ENCODE measurements around the gene P2RX6. TPM values are rescaled to one million over a fixed set of nuclear protein-coding genes. Genes with fewer than 3 reads are reported as not detected.

Gene P2RX6
- total RNA-seq, 1 donor from 2014 or later, result not detected

DNA sequence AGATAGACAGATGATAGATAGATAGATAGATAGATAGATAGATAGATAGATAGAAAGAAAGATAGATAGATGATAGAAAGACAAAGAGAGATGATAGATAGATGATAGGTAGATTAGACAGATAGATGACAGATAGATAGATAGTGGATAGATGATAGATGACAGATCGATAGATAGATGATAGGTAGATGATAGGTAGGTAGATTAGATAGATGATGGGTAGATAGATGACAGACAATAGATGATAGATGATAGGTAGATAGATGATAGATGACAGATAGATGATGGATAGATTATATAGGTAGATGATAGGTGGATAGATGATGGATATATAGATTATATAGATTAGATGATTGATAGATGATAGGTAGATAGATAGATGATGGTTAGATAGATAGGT is 28.6 kb upstream of the P2RX6 start:
- TF ChIP-seq, protein P1, sequence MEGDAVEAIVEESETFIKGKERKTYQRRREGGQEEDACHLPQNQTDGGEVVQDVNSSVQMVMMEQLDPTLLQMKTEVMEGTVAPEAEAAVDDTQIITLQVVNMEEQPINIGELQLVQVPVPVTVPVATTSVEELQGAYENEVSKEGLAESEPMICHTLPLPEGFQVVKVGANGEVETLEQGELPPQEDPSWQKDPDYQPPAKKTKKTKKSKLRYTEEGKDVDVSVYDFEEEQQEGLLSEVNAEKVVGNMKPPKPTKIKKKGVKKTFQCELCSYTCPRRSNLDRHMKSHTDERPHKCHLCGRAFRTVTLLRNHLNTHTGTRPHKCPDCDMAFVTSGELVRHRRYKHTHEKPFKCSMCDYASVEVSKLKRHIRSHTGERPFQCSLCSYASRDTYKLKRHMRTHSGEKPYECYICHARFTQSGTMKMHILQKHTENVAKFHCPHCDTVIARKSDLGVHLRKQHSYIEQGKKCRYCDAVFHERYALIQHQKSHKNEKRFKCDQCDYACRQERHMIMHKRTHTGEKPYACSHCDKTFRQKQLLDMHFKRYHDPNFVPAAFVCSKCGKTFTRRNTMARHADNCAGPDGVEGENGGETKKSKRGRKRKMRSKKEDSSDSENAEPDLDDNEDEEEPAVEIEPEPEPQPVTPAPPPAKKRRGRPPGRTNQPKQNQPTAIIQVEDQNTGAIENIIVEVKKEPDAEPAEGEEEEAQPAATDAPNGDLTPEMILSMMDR (conservative IDR thresholded peaks at IDR 0.05; ENCODE audit: low read depth, low read length), result no peak
- no peak for DNase-seq (ENCODE audit: low read depth)
- no peak overlapping the region for H3K4me3 ChIP-seq (ENCODE audit: low read depth, low read length)

DNA sequence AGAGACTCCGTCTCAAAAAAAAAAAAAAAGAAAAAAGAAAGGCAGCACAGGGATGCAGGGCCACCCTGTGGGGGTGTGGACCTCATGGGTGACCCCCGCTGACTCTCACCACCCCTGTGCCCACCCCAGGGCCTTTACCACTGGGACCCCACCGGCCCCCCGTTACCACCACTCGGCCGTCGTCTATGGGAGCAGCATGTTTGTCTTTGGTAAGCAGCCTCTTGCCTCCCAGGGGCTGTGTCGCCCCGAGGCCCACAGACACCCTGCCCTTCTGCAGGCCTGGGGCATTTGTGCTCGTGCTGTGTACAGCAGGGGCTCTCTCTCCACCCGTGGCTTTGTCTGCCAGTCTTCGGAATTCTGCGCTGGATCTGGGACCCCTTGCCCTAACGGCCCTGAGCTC is 27.6 kb upstream of the P2RX6 start:
- DNase-seq (ENCODE audit: low read depth), result no peak
- no peak overlapping the region for H3K4me3 ChIP-seq (ENCODE audit: low read depth, low read length)
- TF ChIP-seq, protein P1 (conservative IDR thresholded peaks at IDR 0.05; ENCODE audit: low read depth, low read length), result no peak

DNA sequence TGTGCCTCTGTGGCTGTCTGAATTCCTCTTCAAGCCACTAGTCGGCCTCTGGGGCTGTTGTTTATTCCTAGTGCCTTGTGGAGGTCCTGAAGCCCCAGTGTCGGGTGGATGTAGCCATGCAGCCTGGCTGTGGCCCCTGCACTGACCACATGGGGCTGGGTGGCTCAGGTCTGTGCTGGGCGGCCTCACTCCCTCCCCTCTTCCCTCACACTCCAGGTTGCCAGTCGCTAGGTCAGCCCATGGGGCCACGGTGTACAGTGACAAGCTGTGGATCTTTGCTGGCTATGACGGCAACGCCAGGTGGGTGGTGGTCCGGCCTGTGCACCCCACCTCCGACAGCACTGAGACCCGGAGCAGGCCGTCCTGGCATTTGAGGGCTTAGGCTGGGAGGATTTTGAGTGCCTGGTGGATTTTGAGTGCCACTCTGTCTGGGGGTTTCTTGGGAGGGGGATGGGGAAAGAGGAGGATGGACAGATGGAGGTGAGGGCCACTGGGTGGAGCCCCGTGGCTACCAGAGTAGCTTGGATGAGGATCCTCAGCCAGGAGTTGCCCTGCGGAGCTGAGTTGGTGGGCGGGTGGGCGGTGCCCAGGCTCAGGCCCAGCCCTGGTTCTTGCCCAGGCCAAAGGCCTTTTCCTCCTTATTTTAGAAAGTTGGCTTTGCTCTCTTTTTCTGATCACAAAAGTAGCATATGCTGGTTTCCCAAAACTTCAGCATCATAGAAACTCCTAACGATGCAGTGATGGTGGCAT is 26.2 kb upstream of the P2RX6 start:
- TF ChIP-seq, protein P1 (conservative IDR thresholded peaks at IDR 0.05; ENCODE audit: low read depth, low read length), result no peak
- H3K4me3 ChIP-seq (ENCODE audit: low read depth, low read length), result no peak overlapping the region
- DNase-seq (ENCODE audit: low read depth), result no peak

DNA sequence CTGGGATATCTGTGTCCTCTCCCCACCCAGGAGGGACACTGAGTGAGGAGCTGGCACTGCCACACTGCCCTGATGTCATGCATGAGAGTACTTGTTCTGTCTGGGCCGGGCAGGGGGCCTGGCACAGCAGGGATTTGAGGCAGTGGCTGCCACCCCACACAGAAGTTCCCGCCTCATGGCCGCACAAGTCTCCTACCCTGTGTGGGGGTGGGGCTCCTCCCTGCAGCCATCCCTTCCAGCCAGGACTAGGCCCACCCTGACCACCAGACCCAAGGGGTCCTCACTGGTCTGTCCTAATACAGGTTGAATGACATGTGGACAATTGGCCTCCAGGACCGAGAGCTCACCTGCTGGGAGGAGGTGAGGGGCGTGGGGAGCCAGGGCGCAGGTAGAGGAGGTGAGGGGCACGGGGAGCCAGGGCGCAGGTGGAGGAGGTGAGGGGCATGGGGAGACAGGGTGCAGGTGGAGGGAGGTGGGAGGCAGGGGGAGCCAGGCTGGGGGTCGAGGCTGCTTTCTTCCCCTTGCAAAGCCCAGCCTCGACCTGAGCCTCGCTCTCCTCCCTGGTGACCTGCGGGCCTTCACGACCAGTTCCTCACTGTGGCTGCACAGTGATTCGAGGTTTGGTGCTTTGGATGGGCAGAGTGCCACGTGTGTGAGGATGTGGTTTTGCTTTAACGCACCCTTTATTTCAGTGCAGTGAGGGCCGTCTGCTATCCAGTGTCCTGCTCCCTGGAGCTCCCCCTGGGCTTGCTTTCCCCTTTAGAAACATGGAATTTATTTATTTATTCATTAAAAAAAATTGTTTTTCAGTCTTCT is 25.4 kb upstream of the P2RX6 start:
- H3K4me3 ChIP-seq (ENCODE audit: low read depth, low read length), result no peak overlapping the region
- DNase-seq (ENCODE audit: low read depth), result no peak
- TF ChIP-seq, protein P1 (conservative IDR thresholded peaks at IDR 0.05; ENCODE audit: low read depth, low read length), result no peak

DNA sequence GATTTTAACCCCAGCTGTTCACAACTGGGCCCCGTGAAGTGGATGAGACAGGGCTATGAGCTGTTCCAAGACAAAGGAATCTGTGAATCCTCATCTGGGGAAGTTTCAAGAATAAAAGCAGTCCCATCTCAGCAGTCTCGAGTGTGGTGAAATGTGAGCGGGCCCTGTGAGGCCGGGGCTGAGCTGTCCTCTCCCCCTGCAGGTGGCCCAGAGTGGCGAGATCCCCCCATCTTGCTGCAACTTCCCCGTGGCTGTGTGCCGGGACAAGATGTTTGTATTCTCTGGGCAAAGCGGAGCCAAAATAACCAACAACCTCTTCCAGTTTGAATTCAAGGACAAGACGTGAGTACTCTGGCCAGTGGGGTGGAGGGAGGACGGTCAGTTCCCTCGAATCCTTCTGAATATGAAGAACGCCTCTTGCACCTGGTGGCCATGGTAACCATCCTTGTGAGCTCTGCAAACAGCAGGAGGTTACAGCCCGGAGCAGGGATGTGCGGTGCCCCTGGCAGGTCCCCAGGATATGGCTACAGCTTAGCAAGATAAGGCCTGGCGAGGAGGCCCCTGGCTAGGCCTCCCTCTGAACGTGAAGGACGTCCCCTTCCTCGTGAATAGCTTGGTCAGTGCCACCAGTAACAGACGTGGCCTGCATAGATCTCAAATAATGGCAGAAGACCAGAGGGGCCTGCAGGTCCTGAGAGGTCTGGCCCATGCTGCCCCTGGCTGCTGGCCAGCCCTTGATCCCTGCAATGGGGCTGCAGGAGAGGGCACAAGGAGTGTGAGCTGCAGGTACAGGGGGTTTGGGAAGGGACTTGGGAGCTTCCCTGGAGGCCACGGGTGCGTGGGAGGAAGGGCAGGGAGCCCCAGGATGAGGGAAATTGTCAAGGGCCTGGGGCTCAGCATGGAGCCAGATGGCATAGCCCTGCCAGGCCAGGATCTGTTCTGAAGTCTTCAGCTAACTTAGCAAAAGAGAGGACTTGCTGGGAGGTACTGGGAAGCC is 24.5 kb upstream of the P2RX6 start:
- no peak for DNase-seq (ENCODE audit: low read depth)
- TF ChIP-seq, protein P1 (conservative IDR thresholded peaks at IDR 0.05; ENCODE audit: low read depth, low read length), result no peak
- no peak overlapping the region for H3K4me3 ChIP-seq (ENCODE audit: low read depth, low read length)

DNA sequence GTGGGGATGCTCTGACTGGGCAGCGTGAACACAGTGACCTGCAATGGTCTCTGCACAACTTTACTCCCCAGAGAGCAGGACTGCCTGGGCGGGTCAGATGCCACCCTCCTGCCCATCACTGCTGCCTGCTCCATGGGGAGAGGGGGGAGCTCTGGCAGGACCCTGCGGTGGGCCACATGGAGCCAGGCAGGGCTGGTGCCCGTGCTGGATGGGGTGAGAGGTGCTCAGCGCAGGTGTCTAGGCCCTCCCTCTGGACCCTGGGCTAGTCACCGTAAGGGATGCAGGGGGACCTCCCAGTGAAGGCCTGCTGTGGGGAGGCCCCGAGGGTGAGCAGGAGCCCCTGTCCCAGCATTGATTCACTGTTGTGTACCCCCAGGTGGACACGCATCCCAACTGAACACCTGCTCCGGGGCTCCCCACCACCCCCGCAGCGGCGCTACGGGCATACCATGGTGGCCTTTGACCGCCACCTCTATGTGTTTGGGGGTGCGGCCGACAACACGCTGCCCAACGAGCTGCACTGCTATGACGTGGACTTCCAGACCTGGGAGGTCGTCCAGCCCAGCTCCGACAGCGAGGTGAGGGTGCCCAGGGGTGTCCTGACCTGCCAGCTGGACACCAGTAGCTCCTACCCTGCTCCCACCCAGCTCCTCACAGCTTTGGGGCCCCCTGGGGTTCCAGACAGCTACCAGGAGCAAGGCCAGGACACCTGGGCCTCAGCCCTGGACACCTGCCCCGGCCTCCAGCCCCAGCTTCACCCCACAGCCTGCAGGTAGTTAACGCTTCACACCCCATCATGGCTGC is 23.5 kb upstream of the P2RX6 start:
- TF ChIP-seq, protein P1 (conservative IDR thresholded peaks at IDR 0.05; ENCODE audit: low read depth, low read length), result no peak
- no peak overlapping the region for H3K4me3 ChIP-seq (ENCODE audit: low read depth, low read length)

More for the DNA sequence above, 23.5 kb upstream of the P2RX6 start:
- no peak for DNase-seq (ENCODE audit: low read depth)

Data from epithelial cell of proximal tubule (primary cell).